Upper lobe of right lung (tissue), 1 donor: ENCODE data around the gene CCDC80. TPM values are rescaled to one million over a fixed set of nuclear protein-coding genes. Genes with fewer than 3 reads are reported as not detected.

Experiments used
- ATAC-seq: fragments of 200-7000 bp; cut with Tn5 transposase; one replicate; pipeline ENCODE4 v1.9.1; 2020; ENCODE audit warnings: mild to moderate bottlenecking, moderate library complexity
- DNase-seq: peaks from one replicate; pipeline ENCODE4 v3.0.0-alpha.2; 2020
- H3K27ac ChIP-seq: fragments of 200-600 bp; one replicate; pipeline ENCODE4 v1.8.0; 2022
- H3K27me3 ChIP-seq: fragments of 200-600 bp; one replicate; pipeline ENCODE4 v1.8.0; 2022; ENCODE audit warnings: mild to moderate bottlenecking
- H3K36me3 ChIP-seq: fragments of 200-600 bp; one replicate; pipeline ENCODE4 v1.8.0; 2022
- H3K4me1 ChIP-seq: fragments of 200-600 bp; one replicate; pipeline ENCODE4 v1.8.0; 2022
- H3K4me3 ChIP-seq: fragments of 200-600 bp; one replicate; pipeline ENCODE4 v1.8.0; 2022; ENCODE audit warnings: mild to moderate bottlenecking
- H3K9me3 ChIP-seq: fragments of 200-600 bp; one replicate; pipeline ENCODE4 v1.8.0; 2022
- CTCF ChIP-seq: fragments of 200-600 bp; IDR thresholded peaks from one replicate; pipeline ENCODE4 v1.8.0; 2022; ENCODE audit warnings: antibody characterized with exemption
- intact Hi-C: fragments of 100-400 bp; cut with DNase I; formaldehyde crosslinking; loops from one replicate; pipeline ENCODE4 v1.11.0; 2022
- total RNA-seq: library from RNA; stranded (reverse); fragmentation: NEBNext Ultra II Directional; extraction: Animal tissue kit (Norgen Biotek cat#: 25700); gene quantifications from one replicate; pipeline ENCODE4 v1.2.1, GENCODE V29; 2021
- donor health status: DM: no; HTN: yes; CAD: no; lungs with severe emphysema.

Gene CCDC80
- total RNA-seq, 1 donor from 2014 or later, result 60.4 TPM

- peak; percentile 66 for TF ChIP-seq CTCF
- DNase-seq (no peak), ATAC-seq (peak; percentile 46)
- Histone ChIP-seq H3K36me3 (peaks cover 55% of the 10 kb centered on the region), H3K4me1 (no peaks in the 10 kb centered on the region), H3K4me3 (no peak overlapping the region), H3K9me3 (no peaks in the 10 kb centered on the region), H3K27me3 (no peaks in the 10 kb centered on the region), H3K27ac (no peak overlapping the region)
- intact Hi-C loops, result no loop called here
Observed at GRCh38 chr3:112582244-112582874, 58.6 kb downstream of the CCDC80 start.

- no peak for ATAC-seq
- no peak overlapping the region for H3K4me3 ChIP-seq
- peaks cover 35% of the 10 kb centered on the region for H3K36me3 ChIP-seq
- intact Hi-C loops, result no loop called here
- H3K27ac ChIP-seq, result no peak overlapping the region
- no peak for TF ChIP-seq CTCF
- no peak for DNase-seq
- no peaks in the 10 kb centered on the region for H3K4me1 ChIP-seq
- no peaks in the 10 kb centered on the region for H3K9me3 ChIP-seq
- no peaks in the 10 kb centered on the region for H3K27me3 ChIP-seq
Observed at GRCh38 chr3:112579697-112580096, 61.2 kb downstream of the CCDC80 start.

- H3K27me3 ChIP-seq, result no peaks in the 10 kb centered on the region
- no peak overlapping the region for H3K27ac ChIP-seq
- intact Hi-C loops, result no loop called here
- H3K4me3 ChIP-seq, result no peak overlapping the region
- DNase-seq, result no peak
- no peak for TF ChIP-seq CTCF
- H3K36me3 ChIP-seq, result peaks cover 31% of the 10 kb centered on the region
- ATAC-seq, result peak; percentile 55
- no peaks in the 10 kb centered on the region for H3K4me1 ChIP-seq
- H3K9me3 ChIP-seq, result no peaks in the 10 kb centered on the region
Observed at GRCh38 chr3:112579232-112579631, 61.7 kb downstream of the CCDC80 start.

GRCh38 chr3:112572701-112573100 lies 68.2 kb downstream of the CCDC80 start:
- H3K27me3 ChIP-seq, result no peaks in the 10 kb centered on the region
- no peak overlapping the region for H3K27ac ChIP-seq
- H3K4me3 ChIP-seq, result no peak overlapping the region
- TF ChIP-seq CTCF, result no peak
- DNase-seq, result no peak
- ATAC-seq, result peak; percentile 43
- peaks cover 57% of the 10 kb centered on the region for H3K36me3 ChIP-seq
- intact Hi-C loops, result no loop called here
- no peaks in the 10 kb centered on the region for H3K4me1 ChIP-seq
- H3K9me3 ChIP-seq, result no peaks in the 10 kb centered on the region

- DNase-seq (no peak), ATAC-seq (no peak)
- Histone ChIP-seq H3K9me3 (no peaks in the 10 kb centered on the region), H3K27ac (no peak overlapping the region), H3K27me3 (no peaks in the 10 kb centered on the region), H3K36me3 (peaks cover 60% of the 10 kb centered on the region), H3K4me1 (no peaks in the 10 kb centered on the region), H3K4me3 (no peak overlapping the region)
- intact Hi-C loops, result no loop called here
- no peak for TF ChIP-seq CTCF
Observed at GRCh38 chr3:112569265-112569664, 71.7 kb downstream of the CCDC80 start.

GRCh38 chr3:112568642-112569041 lies 72.3 kb downstream of the CCDC80 start:
- Histone ChIP-seq H3K27me3 (no peaks in the 10 kb centered on the region), H3K36me3 (peaks cover 56% of the 10 kb centered on the region), H3K27ac (no peak overlapping the region), H3K9me3 (no peaks in the 10 kb centered on the region), H3K4me3 (no peak overlapping the region), H3K4me1 (peaks cover 2% of the 10 kb centered on the region)
- TF ChIP-seq CTCF, result no peak
- intact Hi-C loops, result no loop called here
- DNase-seq (no peak), ATAC-seq (no peak)
